ENCODE results near the gene SMCO4. TPM values are rescaled to one million over a fixed set of nuclear protein-coding genes. Genes with fewer than 3 reads are reported as not detected.
"Not testable (repeated sequence)": the region's sequence is repeated elsewhere in the genome, so short reads cannot be mapped to it uniquely, and the experiment has no call there.

SMCO4 gene
- total RNA-seq, 1 donor from 2014 or later: 35.1 TPM

- H3K4me1 ChIP-seq: peaks cover 28% of the 10 kb centered on the region
- Mint-ChIP-seq H3K27me3 (ENCODE audit: insufficient read depth, low read depth) (peaks cover 2% of the 10 kb centered on the region), H3K4me1 (peaks cover 11% of the 10 kb centered on the region), H3K4me3 (no peak overlapping the region), H3K9me3 (no peaks in the 10 kb centered on the region), H3K36me3 (no peaks in the 10 kb centered on the region), H3K27ac (no peak overlapping the region)
- H3K4me3 ChIP-seq: no peak overlapping the region
- TF ChIP-seq CTCF (IDR thresholded peaks at IDR 0.05): no peak
- DNase-seq (ENCODE audit: low spot score): no peak
- peaks cover 6% of the 10 kb centered on the region for H3K27me3 ChIP-seq
- peaks cover 58% of the 10 kb centered on the region for H3K79me2 ChIP-seq (ENCODE audit: low read depth)
- H3K9ac ChIP-seq: no peak overlapping the region
- no peaks in the 10 kb centered on the region for H3K36me3 ChIP-seq
- no peaks in the 10 kb centered on the region for H3F3A ChIP-seq (ENCODE audit: low read depth)
- H2AFZ ChIP-seq (replicated peaks): no peak overlapping the region
- no peaks in the 10 kb centered on the region for H3K9me3 ChIP-seq (ENCODE audit: low read depth)
- no peak overlapping the region for H3K4me2 ChIP-seq
- H3K27ac ChIP-seq: no peak overlapping the region
- peaks cover 48% of the 10 kb centered on the region for H4K20me1 ChIP-seq (ENCODE audit: low read depth)
Measured at GRCh38 chr11:93540337-93540736, 2.9 kb downstream of the SMCO4 start.

GRCh38 chr11:93537767-93538261 lies 5.4 kb downstream of the SMCO4 start:
- H3K4me1 Mint-ChIP-seq: peaks cover 10% of the 10 kb centered on the region
- Histone ChIP-seq H3K79me2 (ENCODE audit: low read depth) (peaks cover 81% of the 10 kb centered on the region), H3K36me3 (no peaks in the 10 kb centered on the region), H4K20me1 (ENCODE audit: low read depth) (peaks cover 56% of the 10 kb centered on the region), H3K4me2 (no peak overlapping the region), H2AFZ (replicated peaks) (no peak overlapping the region), H3K4me3 (no peak overlapping the region), H3K27ac (no peak overlapping the region), H3K4me1 (peaks cover 33% of the 10 kb centered on the region), H3K9me3 (ENCODE audit: low read depth) (no peaks in the 10 kb centered on the region), H3F3A (ENCODE audit: low read depth) (no peaks in the 10 kb centered on the region), H3K9ac (no peak overlapping the region), H3K27me3 (no peaks in the 10 kb centered on the region)
- H3K9me3 Mint-ChIP-seq: no peaks in the 10 kb centered on the region
- H3K4me3 Mint-ChIP-seq: no peak overlapping the region
- H3K27ac Mint-ChIP-seq: no peak overlapping the region
- no peak for DNase-seq (ENCODE audit: low spot score)
- TF ChIP-seq EZH2phosphoT487 (IDR thresholded peaks at IDR 0.05) (no peak), CTCF (IDR thresholded peaks at IDR 0.05) (no peak), EZH2 (IDR thresholded peaks at IDR 0.05) (no peak)
- no peaks in the 10 kb centered on the region for H3K36me3 Mint-ChIP-seq
- peaks cover 2% of the 10 kb centered on the region for H3K27me3 Mint-ChIP-seq (ENCODE audit: insufficient read depth, low read depth)

- Mint-ChIP-seq H3K36me3 (no peaks in the 10 kb centered on the region), H3K4me3 (no peak overlapping the region), H3K27me3 (ENCODE audit: insufficient read depth, low read depth) (peaks cover 2% of the 10 kb centered on the region), H3K9me3 (no peaks in the 10 kb centered on the region), H3K4me1 (peaks cover 8% of the 10 kb centered on the region), H3K27ac (no peak overlapping the region)
- Histone ChIP-seq H3F3A (ENCODE audit: low read depth) (no peaks in the 10 kb centered on the region), H3K79me2 (ENCODE audit: low read depth) (peaks cover 79% of the 10 kb centered on the region), H3K27ac (no peak overlapping the region), H3K9ac (no peak overlapping the region), H3K4me1 (peaks cover 35% of the 10 kb centered on the region), H4K20me1 (ENCODE audit: low read depth) (peaks cover 61% of the 10 kb centered on the region), H3K4me3 (no peak overlapping the region), H3K36me3 (no peaks in the 10 kb centered on the region), H3K27me3 (no peaks in the 10 kb centered on the region), H3K4me2 (no peak overlapping the region), H3K9me3 (ENCODE audit: low read depth) (no peaks in the 10 kb centered on the region), H2AFZ (replicated peaks) (no peak overlapping the region)
- no peak for TF ChIP-seq EZH2 (IDR thresholded peaks at IDR 0.05)
- no peak for DNase-seq (ENCODE audit: low spot score)
Measured at GRCh38 chr11:93537049-93537448, 6.1 kb downstream of the SMCO4 start.

GRCh38 chr11:93536101-93536861 lies 6.9 kb downstream of the SMCO4 start:
- Mint-ChIP-seq H3K4me1 (peaks cover 5% of the 10 kb centered on the region), H3K9me3 (no peaks in the 10 kb centered on the region), H3K4me3 (no peak overlapping the region), H3K27ac (no peak overlapping the region), H3K36me3 (no peaks in the 10 kb centered on the region), H3K27me3 (ENCODE audit: insufficient read depth, low read depth) (peaks cover 2% of the 10 kb centered on the region)
- Histone ChIP-seq H3K4me1 (peaks cover 28% of the 10 kb centered on the region), H3K4me2 (no peak overlapping the region), H3K27ac (no peak overlapping the region), H3K27me3 (no peaks in the 10 kb centered on the region), H3K36me3 (no peaks in the 10 kb centered on the region), H3K9me3 (ENCODE audit: low read depth) (no peaks in the 10 kb centered on the region), H3K79me2 (ENCODE audit: low read depth) (peaks cover 79% of the 10 kb centered on the region), H3F3A (ENCODE audit: low read depth) (no peaks in the 10 kb centered on the region), H2AFZ (replicated peaks) (no peak overlapping the region), H3K9ac (no peak overlapping the region), H4K20me1 (ENCODE audit: low read depth) (peaks cover 57% of the 10 kb centered on the region), H3K4me3 (no peak overlapping the region)
- DNase-seq (ENCODE audit: low spot score): no peak
- TF ChIP-seq EZH2phosphoT487 (IDR thresholded peaks at IDR 0.05): no peak

- peaks cover 52% of the 10 kb centered on the region for H4K20me1 ChIP-seq (ENCODE audit: low read depth)
- not testable (repeated sequence) for H3K4me3 ChIP-seq, H3K4me1 Mint-ChIP-seq
Measured at GRCh38 chr11:93535578-93535977, 7.6 kb downstream of the SMCO4 start.

More at GRCh38 chr11:93535578-93535977, 7.6 kb downstream of the SMCO4 start:
- H3K4me1 ChIP-seq: peaks cover 28% of the 10 kb centered on the region
- not testable (repeated sequence) for H3K4me2 ChIP-seq; H3K27me3 ChIP-seq; H3F3A ChIP-seq (ENCODE audit: low read depth); H3K27ac ChIP-seq; H3K9ac ChIP-seq; H3K9me3 Mint-ChIP-seq; H3K36me3 Mint-ChIP-seq; H3K27me3 Mint-ChIP-seq (ENCODE audit: insufficient read depth, low read depth); H3K4me3 Mint-ChIP-seq; H3K9me3 ChIP-seq (ENCODE audit: low read depth); H3K27ac Mint-ChIP-seq; H3K36me3 ChIP-seq; H2AFZ ChIP-seq (replicated peaks); DNase-seq (ENCODE audit: low spot score)
- H3K79me2 ChIP-seq (ENCODE audit: low read depth): peaks cover 72% of the 10 kb centered on the region
